H1 (cell line): ENCODE data around the gene ASAP2. TPM values are rescaled to one million over a fixed set of nuclear protein-coding genes. Genes with fewer than 3 reads are reported as not detected.

Experiments used
- CBX5 ChIP-seq: fragments of 300-800, 300-1000 bp; sonication (generic); IDR thresholded peaks from 2 replicates; pipeline ENCODE4 v1.7.1; 2016; ENCODE audit warnings: antibody characterized with exemption, low read length, low read depth
- CHD1 ChIP-seq: IDR thresholded peaks from 2 replicates; pipeline ENCODE4 v1.6.1; 2012; ENCODE audit warnings: low read depth, low read length, improper control_type of control experiment
- FOSL1 ChIP-seq: IDR thresholded peaks from 2 replicates; pipeline ENCODE4 v1.6.1; 2011; ENCODE audit warnings: mild to moderate bottlenecking, low read depth, low read length, moderate library complexity; ENCODE audit not compliant: insufficient read depth
- RNF2 ChIP-seq: fragments of 200-900, 300-1000 bp; sonication (generic); IDR thresholded peaks from 2 replicates; pipeline ENCODE4 v1.7.1; 2016; ENCODE audit warnings: borderline replicate concordance, low read depth, mild to moderate bottlenecking, antibody characterized with exemption, low read length; ENCODE audit not compliant: poor library complexity, severe bottlenecking; ENCODE audit errors: missing control alignments
- polyA plus RNA-seq, 7 experiments: library from polyadenylated mRNA; depleted of rRNA in 3 of 7; stranded (reverse) in 5 of 7; unstranded in 2 of 7; fragments of >200 nt in 5 of 7; fragments of 200-250 nt in 2 of 7; gene quantifications; 1 replicate in 5 of 7; 2 replicates in 1 of 7; 4 replicates in 1 of 7; pipeline versions ENCODE4 v1.2.1 to v1.2.3, GENCODE V29; 2011 to 2013; ENCODE audit warnings: missing spikeins in 2 of 7, mixed read lengths in 2 of 7
- total RNA-seq: library from RNA; stranded (reverse); fragmentation: NEBNext Ultra II Directional; extraction: Animal tissue kit (Norgen Biotek cat#: 25700); gene quantifications from 2 replicates; pipeline ENCODE4 v1.2.1, GENCODE V29; 2021
- TF ChIP-seq, protein P1 (sequence below), 3 experiments: IDR thresholded peaks; 1 replicate in 2 of 3; 2 replicates in 1 of 3; pipeline versions ENCODE4 v1.5.1 to v1.6.1; 2011; ENCODE audit warnings: low read length in 3 of 3, mild to moderate bottlenecking in 3 of 3, inconsistent platforms in 2 of 3, low read depth in 1 of 3, moderate library complexity in 1 of 3; ENCODE audit not compliant: insufficient read depth in 1 of 3; ENCODE audit errors: control extremely low read depth in 1 of 3
- TF ChIP-seq, protein P2 (sequence below): IDR thresholded peaks from 2 replicates; pipeline ENCODE4 v1.6.1; 2012; ENCODE audit warnings: inconsistent platforms

Gene ASAP2
- total and polyA plus RNA-seq, 2 of the 8 experiments (the other 6 are each of a cell fraction or from before 2014, with no cell fraction given), result 10.2 to 18.7 TPM

DNA sequence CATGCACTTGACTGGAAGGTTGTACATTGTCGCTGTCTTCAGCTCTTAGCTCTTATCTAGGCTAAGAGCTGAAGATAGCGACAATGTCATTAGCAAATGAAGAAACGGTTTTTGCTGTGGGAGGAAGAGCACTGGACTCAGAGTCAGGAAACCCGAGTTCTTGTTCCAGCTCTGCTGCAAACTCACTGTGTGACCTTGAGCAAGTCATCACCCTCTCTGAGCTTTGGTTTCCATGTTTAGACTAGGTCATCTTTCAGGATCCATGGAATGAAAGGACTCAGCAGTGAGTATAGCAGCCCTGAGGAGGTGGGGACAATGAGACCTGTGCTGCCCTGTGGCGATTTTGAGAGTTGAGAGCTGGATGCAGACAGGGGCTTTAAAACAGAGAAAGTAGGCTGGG lies 85.3 kb downstream of the ASAP2 start (continued):
- TF ChIP-seq, protein P1, sequence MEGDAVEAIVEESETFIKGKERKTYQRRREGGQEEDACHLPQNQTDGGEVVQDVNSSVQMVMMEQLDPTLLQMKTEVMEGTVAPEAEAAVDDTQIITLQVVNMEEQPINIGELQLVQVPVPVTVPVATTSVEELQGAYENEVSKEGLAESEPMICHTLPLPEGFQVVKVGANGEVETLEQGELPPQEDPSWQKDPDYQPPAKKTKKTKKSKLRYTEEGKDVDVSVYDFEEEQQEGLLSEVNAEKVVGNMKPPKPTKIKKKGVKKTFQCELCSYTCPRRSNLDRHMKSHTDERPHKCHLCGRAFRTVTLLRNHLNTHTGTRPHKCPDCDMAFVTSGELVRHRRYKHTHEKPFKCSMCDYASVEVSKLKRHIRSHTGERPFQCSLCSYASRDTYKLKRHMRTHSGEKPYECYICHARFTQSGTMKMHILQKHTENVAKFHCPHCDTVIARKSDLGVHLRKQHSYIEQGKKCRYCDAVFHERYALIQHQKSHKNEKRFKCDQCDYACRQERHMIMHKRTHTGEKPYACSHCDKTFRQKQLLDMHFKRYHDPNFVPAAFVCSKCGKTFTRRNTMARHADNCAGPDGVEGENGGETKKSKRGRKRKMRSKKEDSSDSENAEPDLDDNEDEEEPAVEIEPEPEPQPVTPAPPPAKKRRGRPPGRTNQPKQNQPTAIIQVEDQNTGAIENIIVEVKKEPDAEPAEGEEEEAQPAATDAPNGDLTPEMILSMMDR (IDR thresholded peaks at IDR 0.05; ENCODE audit: control extremely low read depth in 1 of 3, insufficient read depth in 1 of 3, low read depth in 1 of 3, low read length in 3 of 3), result no peak
- TF ChIP-seq RNF2 (no peak), CBX5 (no peak), CHD1 (no peak), FOSL1 (no peak)
- TF ChIP-seq, protein P2, sequence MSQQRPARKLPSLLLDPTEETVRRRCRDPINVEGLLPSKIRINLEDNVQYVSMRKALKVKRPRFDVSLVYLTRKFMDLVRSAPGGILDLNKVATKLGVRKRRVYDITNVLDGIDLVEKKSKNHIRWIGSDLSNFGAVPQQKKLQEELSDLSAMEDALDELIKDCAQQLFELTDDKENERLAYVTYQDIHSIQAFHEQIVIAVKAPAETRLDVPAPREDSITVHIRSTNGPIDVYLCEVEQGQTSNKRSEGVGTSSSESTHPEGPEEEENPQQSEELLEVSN, result no peak
